HEK293 (cell line): ENCODE data around the gene CCDC146.
"Not testable (repeated sequence)": the region's sequence is repeated elsewhere in the genome, so short reads cannot be mapped to it uniquely, and the experiment has no call there.

Experiments used
- CTCF ChIA-PET: fragments of 350-600 bp; formaldehyde crosslinking; extraction: SDS; loops from one replicate; lab custom pipeline; 2021; ENCODE audit warnings: antibody characterized with exemption; lab: Yijun Ruan, JAX
- POLR2A ChIA-PET: fragments of 300-600 bp; formaldehyde crosslinking; extraction: SDS; loops from one replicate; lab custom pipeline; 2020; ENCODE audit warnings: antibody characterized with exemption, inconsistent platforms; lab: Yijun Ruan, JAX
- H3K27ac ChIP-seq: fragments of 200-500 bp; sonication (Bioruptor generic); 2 replicates; pipeline ENCODE4 v1.5.1; 2014; ENCODE audit warnings: low read depth, low read length, control low read depth, inconsistent platforms; ENCODE audit errors: extremely low read depth
- H3K36me3 ChIP-seq, 2 experiments: fragments of 200-500 bp in 1 of 2; sonication (Bioruptor generic) in 1 of 2; 1 replicate in 1 of 2; 2 replicates in 1 of 2; pipeline ENCODE4 v1.5.1; 2014 to 2017; ENCODE audit warnings: inconsistent platforms in 2 of 2, low read length in 2 of 2; ENCODE audit not compliant: control insufficient read depth in 2 of 2, insufficient read depth in 1 of 2
- H3K4me1 ChIP-seq: fragments of 200-500 bp; sonication (Bioruptor generic); 2 replicates; pipeline ENCODE4 v1.5.1; 2014; ENCODE audit warnings: mild to moderate bottlenecking, low read length, inconsistent platforms; ENCODE audit not compliant: control insufficient read depth, insufficient read depth
- H3K4me3 ChIP-seq: 2 replicates; pipeline ENCODE4 v1.5.1; 2011; ENCODE audit warnings: low read depth, mild to moderate bottlenecking, control low read depth, low read length, moderate library complexity
- H3K9me3 ChIP-seq: fragments of 200-500 bp; sonication (Bioruptor generic); 2 replicates; pipeline ENCODE4 v1.5.1; 2014; ENCODE audit warnings: low read depth, low read length, inconsistent platforms; ENCODE audit not compliant: control insufficient read depth, insufficient read depth
- KLF9 ChIP-seq: fragments of 450-650 bp; formaldehyde crosslinking; IDR thresholded peaks from 2 replicates; pipeline ENCODE4 v1.5.1; 2016; ENCODE audit warnings: missing biosample characterization, missing genetic modification characterization, low read depth
- WT1 ChIP-seq: fragments of 450-650 bp; formaldehyde crosslinking; IDR thresholded peaks from 2 replicates; pipeline ENCODE4 v1.5.1; 2016; ENCODE audit warnings: missing biosample characterization, missing genetic modification characterization
- ZNF112 ChIP-seq: fragments of 450-650 bp; formaldehyde crosslinking; IDR thresholded peaks from 2 replicates; pipeline ENCODE4 v1.5.0; 2017; ENCODE audit warnings: missing biosample characterization, missing genetic modification characterization
- ZNF121 ChIP-seq: fragments of 450-650 bp; formaldehyde crosslinking; IDR thresholded peaks from 2 replicates; pipeline ENCODE4 v1.5.1; 2016; ENCODE audit warnings: missing biosample characterization, missing genetic modification characterization
- ZNF155 ChIP-seq: fragments of 450-650 bp; formaldehyde crosslinking; IDR thresholded peaks from 2 replicates; pipeline ENCODE4 v1.5.1; 2016; ENCODE audit warnings: missing biosample characterization, missing genetic modification characterization
- ZNF174 ChIP-seq: fragments of 450-650 bp; formaldehyde crosslinking; IDR thresholded peaks from 2 replicates; pipeline ENCODE4 v1.5.0; 2017; ENCODE audit warnings: missing biosample characterization, mild to moderate bottlenecking, missing genetic modification characterization
- ZNF19 ChIP-seq: fragments of 450-650 bp; formaldehyde crosslinking; IDR thresholded peaks from 2 replicates; pipeline ENCODE4; 2016; ENCODE audit warnings: missing biosample characterization, missing genetic modification characterization, low read depth
- ZNF223 ChIP-seq: fragments of 450-650 bp; formaldehyde crosslinking; IDR thresholded peaks from 2 replicates; pipeline ENCODE4 v1.5.1; 2016; ENCODE audit warnings: missing biosample characterization, missing genetic modification characterization
- ZNF335 ChIP-seq: fragments of 450-650 bp; formaldehyde crosslinking; conservative IDR thresholded peaks from 2 replicates; pipeline ENCODE4 v1.5.1; 2016; ENCODE audit warnings: missing biosample characterization, missing genetic modification characterization
- ZNF394 ChIP-seq: fragments of 450-650 bp; formaldehyde crosslinking; IDR thresholded peaks from 2 replicates; pipeline ENCODE4 v1.5.1; 2016; ENCODE audit warnings: missing biosample characterization, missing genetic modification characterization, mild to moderate bottlenecking, moderate library complexity, borderline replicate concordance
- ZNF629 ChIP-seq: fragments of 450-650 bp; formaldehyde crosslinking; IDR thresholded peaks from 2 replicates; pipeline ENCODE4 v1.5.1; 2017; ENCODE audit warnings: missing biosample characterization, missing genetic modification characterization
- ZNF747 ChIP-seq: fragments of 450-650 bp; formaldehyde crosslinking; IDR thresholded peaks from 2 replicates; pipeline ENCODE4 v1.5.1; 2016; ENCODE audit warnings: missing biosample characterization, missing genetic modification characterization
- ZNF768 ChIP-seq: fragments of 450-650 bp; formaldehyde crosslinking; IDR thresholded peaks from 2 replicates; pipeline ENCODE4 v1.5.1; 2018; ENCODE audit warnings: missing biosample characterization, mild to moderate bottlenecking, missing genetic modification characterization
- ZNF843 ChIP-seq: fragments of 450-650 bp; formaldehyde crosslinking; IDR thresholded peaks from 2 replicates; pipeline ENCODE4 v1.5.1; 2016; ENCODE audit warnings: missing biosample characterization, missing genetic modification characterization
- ZSCAN30 ChIP-seq: fragments of 450-650 bp; IDR thresholded peaks from 2 replicates; pipeline ENCODE4 v1.5.1; 2018; ENCODE audit warnings: missing biosample characterization, mild to moderate bottlenecking, missing genetic modification characterization, moderate library complexity

The CCDC146 gene

DNA sequence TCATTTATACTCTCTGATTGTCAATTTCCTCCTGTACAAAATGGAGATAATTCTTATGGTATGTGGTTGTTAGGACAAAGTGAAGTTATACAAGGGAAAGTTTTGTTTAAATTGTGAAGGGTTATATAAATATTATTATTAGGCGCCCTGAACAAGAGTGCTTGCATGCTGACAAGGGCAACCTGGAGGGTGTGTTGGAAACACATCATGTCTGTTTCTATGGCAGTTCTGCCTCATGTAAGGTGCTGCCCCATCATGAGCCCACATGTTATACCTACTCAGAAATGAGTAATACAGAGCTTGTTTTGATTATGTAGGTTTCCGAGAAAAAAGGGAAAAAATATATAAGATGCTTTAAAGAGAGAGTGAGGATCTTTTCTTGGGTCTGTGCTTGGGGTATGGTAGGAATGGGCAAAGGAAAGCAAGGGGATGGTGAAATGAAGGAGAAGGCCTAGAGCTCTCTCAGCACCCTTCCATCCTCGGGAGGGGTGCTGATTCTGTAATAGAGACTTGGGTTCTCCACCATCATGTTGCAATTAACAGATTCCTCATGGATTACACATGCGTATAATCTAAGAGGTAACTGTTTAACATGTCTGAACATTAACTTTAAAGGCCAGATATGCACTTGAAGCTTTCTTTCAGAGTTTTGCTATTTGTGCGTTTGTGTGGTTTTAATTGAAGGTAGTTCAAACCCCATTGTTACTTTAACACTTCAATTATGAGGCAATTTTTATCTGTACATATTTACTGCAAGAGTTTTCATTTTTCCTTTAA lies 33.4 kb downstream of the CCDC146 start:
- H3K4me1 ChIP-seq, H3K9me3 ChIP-seq, H3K27ac ChIP-seq, H3K4me3 ChIP-seq, CTCF ChIA-PET, POLR2A ChIA-PET, H3K36me3 ChIP-seq: not testable (repeated sequence)

DNA sequence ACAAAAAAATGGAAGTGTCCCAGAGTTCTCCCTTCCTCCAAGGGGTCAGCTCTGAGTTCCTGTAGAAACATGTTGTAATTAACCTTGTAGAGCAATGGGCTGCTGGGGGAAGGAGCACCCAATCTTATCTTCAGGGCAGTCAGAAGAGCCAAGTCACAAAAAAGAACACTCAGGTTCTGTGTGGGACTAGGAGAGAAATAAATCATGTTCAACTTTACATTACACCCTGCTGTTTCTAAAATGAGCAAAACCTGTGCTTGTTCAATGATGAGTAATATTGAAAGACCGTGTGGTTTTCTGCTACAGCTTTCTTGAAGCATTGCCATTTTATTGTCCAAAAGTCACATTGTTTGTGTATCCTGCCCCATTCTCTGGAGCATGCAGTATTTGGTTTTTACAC lies 34.6 kb downstream of the CCDC146 start:
- H3K36me3 ChIP-seq, H3K4me3 ChIP-seq, H3K27ac ChIP-seq, H3K4me1 ChIP-seq, CTCF ChIA-PET, H3K9me3 ChIP-seq, POLR2A ChIA-PET: not testable (repeated sequence)

DNA sequence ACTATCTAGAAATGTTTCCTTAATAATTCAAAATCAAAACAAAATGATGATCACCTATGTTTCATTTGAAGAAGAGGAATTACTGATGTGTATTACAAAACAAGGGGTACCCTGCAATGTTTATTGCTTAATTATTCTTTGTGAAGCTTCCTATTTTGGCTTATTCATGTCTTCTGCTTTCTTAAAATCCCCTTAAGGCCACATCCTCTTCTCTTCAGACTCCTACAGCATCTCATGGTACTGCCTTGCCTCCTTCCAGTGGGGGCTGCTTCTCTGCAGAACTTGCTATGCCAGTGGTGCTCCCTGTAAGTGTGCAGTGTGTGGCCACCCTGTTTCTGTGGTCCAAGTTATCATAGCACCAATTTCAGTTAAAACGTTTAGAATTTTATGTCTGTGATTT lies 35.0 kb downstream of the CCDC146 start:
- ChIA-PET POLR2A (no interaction called here), CTCF (no interaction called here)
- Histone ChIP-seq H3K27ac (no peak overlapping the region), H3K4me1 (no peaks in the 10 kb centered on the region), H3K9me3 (no peaks in the 10 kb centered on the region), H3K4me3 (no peak overlapping the region), H3K36me3 (no peaks in the 10 kb centered on the region)
- no peak for TF ChIP-seq ZNF19
- TF ChIP-seq ZNF843 (tag by site-specific recombination), result no peak
- no peak for TF ChIP-seq ZNF223 (tag by site-specific recombination)
- no peak for TF ChIP-seq ZNF174
- no peak for TF ChIP-seq ZNF747 (tag by site-specific recombination)
- TF ChIP-seq ZNF394 (tag by site-specific recombination), result no peak
- TF ChIP-seq ZNF121, result no peak
- no peak for TF ChIP-seq KLF9 (tag by site-specific recombination)
- TF ChIP-seq ZNF155 (tag by site-specific recombination), result no peak
- no peak for TF ChIP-seq ZSCAN30 (tag by site-specific recombination)
- no peak for TF ChIP-seq WT1 (tag by site-specific recombination)
- TF ChIP-seq ZNF112 (tag by site-specific recombination), result no peak
- no peak for TF ChIP-seq ZNF768 (tag by site-specific recombination)

DNA sequence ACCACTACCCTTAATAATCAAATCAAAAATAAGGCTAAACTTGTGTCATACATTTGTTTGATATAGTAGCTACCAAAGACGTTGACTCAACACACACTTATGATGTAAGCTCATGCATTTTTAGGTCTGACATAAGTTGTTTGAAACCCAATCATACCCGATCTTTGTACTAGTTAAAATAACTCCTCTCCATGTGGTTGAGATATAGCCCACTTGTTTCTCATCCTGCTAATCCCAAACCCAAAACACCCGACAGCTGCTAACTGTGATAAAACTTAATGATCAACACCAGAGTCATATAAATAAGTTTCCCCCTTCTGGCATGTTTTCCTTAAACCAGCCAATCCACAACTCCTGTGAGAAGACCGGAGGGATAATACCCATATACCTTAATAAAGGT lies 48.7 kb downstream of the CCDC146 start:
- H3K36me3 ChIP-seq, H3K27ac ChIP-seq, H3K9me3 ChIP-seq, H3K4me1 ChIP-seq, H3K4me3 ChIP-seq, CTCF ChIA-PET, POLR2A ChIA-PET: not testable (repeated sequence)
- 0 out of 2 replicates have a peak, but pooled peaks have one; percentile 9 for TF ChIP-seq ZNF629 (tag by site-specific recombination)

DNA sequence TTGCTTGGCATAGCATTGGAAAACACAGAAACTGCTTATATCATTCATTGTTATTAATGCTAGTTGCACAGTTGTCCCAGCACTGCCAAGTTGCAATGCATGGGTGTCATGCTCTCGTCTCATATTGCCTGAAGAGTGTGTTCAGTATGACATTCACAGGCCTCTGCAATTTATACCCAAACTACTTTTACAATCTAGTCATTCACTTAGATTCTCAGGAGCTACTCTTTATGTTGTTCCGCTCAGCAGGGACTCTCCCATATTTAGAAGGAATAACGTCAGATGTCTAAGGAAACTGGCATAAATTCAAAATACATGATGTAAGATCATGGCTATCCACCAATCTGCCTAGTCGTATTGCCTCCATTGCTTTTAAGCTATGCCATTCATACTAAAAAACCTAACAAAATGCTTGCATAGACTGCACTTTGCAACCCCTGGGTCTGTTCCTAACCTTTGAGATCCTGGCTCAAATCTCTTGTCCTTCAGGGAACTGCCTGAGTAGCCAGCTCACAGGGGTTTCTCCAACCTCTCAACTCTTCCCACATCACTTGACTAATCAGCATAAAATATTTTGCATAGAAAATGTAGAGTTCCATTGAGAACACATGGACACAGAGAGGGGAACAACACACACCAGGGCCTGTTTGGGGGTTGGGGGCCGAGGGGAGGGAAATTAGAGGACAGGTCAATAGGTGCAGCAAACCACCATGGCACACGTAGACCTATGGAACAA lies 50.2 kb downstream of the CCDC146 start:
- H3K4me1 ChIP-seq, POLR2A ChIA-PET, H3K36me3 ChIP-seq, H3K9me3 ChIP-seq, H3K4me3 ChIP-seq, H3K27ac ChIP-seq, CTCF ChIA-PET: not testable (repeated sequence)
- TF ChIP-seq ZNF335 (tag by site-specific recombination), result peak; percentile 66
- peak; percentile 49; the same call in 1 of the 2 replicates for TF ChIP-seq ZNF629 (tag by site-specific recombination)

DNA sequence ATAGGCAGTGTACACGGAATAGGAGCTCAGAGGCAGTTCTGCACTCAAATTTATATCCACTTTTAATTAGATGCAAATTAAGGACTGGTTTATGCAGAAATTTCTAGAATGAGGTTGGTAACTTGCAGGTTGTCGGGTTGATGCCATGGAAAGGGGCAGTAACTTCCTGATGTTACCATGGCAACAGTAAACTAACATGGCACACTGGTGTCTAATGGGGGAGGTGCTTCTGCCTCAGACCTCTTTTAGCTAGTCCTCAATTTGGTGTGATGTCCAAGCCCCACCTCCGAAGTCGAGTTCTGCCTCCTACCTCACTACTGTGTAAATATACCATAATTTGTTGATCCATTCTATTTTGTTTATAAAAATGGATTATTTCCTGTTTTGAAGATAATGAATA lies 52.0 kb downstream of the CCDC146 start:
- H3K27ac ChIP-seq, CTCF ChIA-PET, H3K4me1 ChIP-seq, H3K4me3 ChIP-seq, H3K9me3 ChIP-seq, H3K36me3 ChIP-seq, POLR2A ChIA-PET: not testable (repeated sequence)

DNA sequence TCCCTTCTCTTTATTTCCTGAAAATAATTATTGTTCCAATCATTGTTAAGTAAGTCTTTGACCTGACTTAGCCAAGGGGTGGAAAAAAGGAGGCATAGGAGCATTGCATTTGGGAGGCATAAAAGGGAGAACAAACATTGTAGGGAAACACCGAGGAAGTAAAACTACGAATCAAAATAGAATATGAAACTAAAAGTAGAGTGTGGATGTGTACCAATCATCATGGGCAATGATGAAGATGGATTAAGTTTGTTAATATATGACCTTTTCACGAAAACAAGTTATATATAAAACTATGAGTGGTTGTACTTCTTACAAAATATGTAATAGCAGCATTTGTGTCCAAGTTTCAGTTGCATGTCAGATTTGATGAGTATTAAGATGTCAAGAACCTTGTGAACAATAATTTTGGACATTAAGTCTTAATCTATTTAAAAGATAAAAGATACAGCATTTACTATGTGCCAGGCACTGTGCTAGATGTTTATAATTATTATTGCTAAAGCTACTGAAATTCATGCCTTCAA lies 52.9 kb downstream of the CCDC146 start:
- H3K4me1 ChIP-seq, H3K9me3 ChIP-seq, POLR2A ChIA-PET, H3K27ac ChIP-seq, H3K36me3 ChIP-seq, H3K4me3 ChIP-seq: not testable (repeated sequence)
- CTCF ChIA-PET, result interaction anchor here (0.6 kb wide), 1 partner anchor 857 kb away, joined by 3 read pairs; no protein-coding TSS in a partner anchor
